Caco-2 (cell line): ENCODE data around the gene ATP6V1G2. TPM values are rescaled to one million over a fixed set of nuclear protein-coding genes. Genes with fewer than 3 reads are reported as not detected.

Source experiments
- BruUV-seq: library from RNA; stranded (reverse); fragments of 400-500 nt; replicated peaks from 2 replicates; lab custom pipeline; 2021; lab: Mats Ljungman, UMichigan
- CTCF ChIA-PET: fragments of 300-600 bp; sonication (Branson Sonifier 250); formaldehyde crosslinking; loops from one replicate; lab custom pipeline; 2022; ENCODE audit warnings: antibody characterized with exemption; lab: Charles Lee
- POLR2A ChIA-PET: fragments of 300-600 bp; sonication (Branson Sonifier 250); formaldehyde crosslinking; loops from one replicate; lab custom pipeline; 2022; ENCODE audit warnings: antibody characterized with exemption; lab: Charles Lee
- DNase-seq, 2 experiments: peaks; one replicate each; pipeline versions ENCODE4 v3.0.0 to v3.0.0-alpha.2; 2020 to 2022
- H3K27me3 ChIP-seq: replicated peaks from 2 replicates; pipeline ENCODE4 v1.6.0; 2011; ENCODE audit warnings: low read length; ENCODE audit not compliant: control insufficient read depth, insufficient read depth
- H3K36me3 ChIP-seq: 2 replicates; pipeline ENCODE4 v1.5.1; 2011; ENCODE audit warnings: low read length; ENCODE audit not compliant: control insufficient read depth, insufficient read depth
- H3K4me1 ChIP-seq: fragments of 250-450 bp; sonication (Bioruptor Pico); 2 replicates; pipeline ENCODE4 v1.5.1; 2020; ENCODE audit warnings: mild to moderate bottlenecking
- H3K4me3 ChIP-seq: 2 replicates; pipeline ENCODE4 v1.5.1; 2011; ENCODE audit warnings: low read depth, mild to moderate bottlenecking, control low read depth, low read length
- H3K9me3 ChIP-seq: fragments of 250-450 bp; sonication (Bioruptor Pico); 2 replicates; pipeline ENCODE4 v1.5.1; 2020; ENCODE audit warnings: mild to moderate bottlenecking, moderate library complexity
- H3K27ac Mint-ChIP-seq: one replicate; pipeline ENCODE4 v1.8.0; 2022; ENCODE audit warnings: mixed read lengths; ENCODE audit not compliant: unreplicated experiment
- H3K27me3 Mint-ChIP-seq: one replicate; pipeline ENCODE4 v1.8.0; 2022; ENCODE audit warnings: mixed read lengths; ENCODE audit not compliant: insufficient read depth, unreplicated experiment
- H3K36me3 Mint-ChIP-seq: one replicate; pipeline ENCODE4 v1.8.0; 2022; ENCODE audit warnings: mild to moderate bottlenecking, mixed read lengths; ENCODE audit not compliant: insufficient read depth, unreplicated experiment
- H3K4me1 Mint-ChIP-seq: one replicate; pipeline ENCODE4 v1.8.0; 2022; ENCODE audit warnings: low read depth, mixed read lengths; ENCODE audit not compliant: unreplicated experiment
- H3K4me3 Mint-ChIP-seq: one replicate; pipeline ENCODE4 v1.8.0; 2022; ENCODE audit warnings: mild to moderate bottlenecking, moderate library complexity, mixed read lengths; ENCODE audit not compliant: unreplicated experiment
- H3K9me3 Mint-ChIP-seq: one replicate; pipeline ENCODE4 v1.8.0; 2022; ENCODE audit warnings: mixed read lengths; ENCODE audit not compliant: unreplicated experiment
- intact Hi-C: fragments of 100-400 bp; cut with micrococcal nuclease; formaldehyde crosslinking; loops from one replicate; pipeline ENCODE4 v1.10.0; 2022; ENCODE audit not compliant: unreplicated experiment
- total RNA-seq: library from RNA; stranded (reverse); gene quantifications from 2 replicates; pipeline ENCODE4 v1.2.3, GENCODE V29; 2022
- TF ChIP-seq, protein P1 (sequence below), 2 experiments: fragments of 200-600 bp in 1 of 2; IDR thresholded peaks; 1 replicate in 1 of 2; 2 replicates in 1 of 2; pipeline versions ENCODE4 v1.5.1 to v1.8.0; 2011 to 2022; ENCODE audit warnings: antibody characterized with exemption in 1 of 2, control low read depth in 1 of 2, inconsistent platforms in 1 of 2, low read depth in 1 of 2, low read length in 1 of 2, mild to moderate bottlenecking in 1 of 2, moderate library complexity in 1 of 2; ENCODE audit not compliant: insufficient read depth in 1 of 2, severe bottlenecking in 1 of 2, unreplicated experiment in 1 of 2

ATP6V1G2 gene
- total RNA-seq, 1 experiment from 2014 or later, result 0.43 TPM

DNA sequence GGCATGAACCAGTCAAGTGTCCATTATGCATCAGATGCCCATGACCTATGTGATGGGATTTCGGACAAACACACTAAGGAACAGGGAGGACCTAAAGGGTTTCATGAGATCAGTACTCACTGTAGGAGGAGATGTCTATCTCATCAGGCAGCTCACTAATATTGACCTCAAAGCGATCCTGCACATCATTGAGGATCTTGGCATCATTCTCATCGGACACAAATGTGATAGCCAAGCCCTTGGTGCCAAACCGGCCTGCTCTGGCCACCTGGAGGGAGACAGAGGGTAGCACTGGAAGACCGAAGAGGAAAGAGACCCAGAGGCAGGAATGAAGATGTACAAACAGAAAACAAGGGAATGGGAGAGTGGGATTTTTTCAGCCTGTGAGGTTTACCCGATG is 15.7 kb downstream of the ATP6V1G2 start:
- Mint-ChIP-seq H3K36me3 (peaks cover 84% of the 10 kb centered on the region), H3K27ac (peak overlapping the region; percentile 23), H3K4me1 (peaks cover 9% of the 10 kb centered on the region), H3K27me3 (no peaks in the 10 kb centered on the region), H3K9me3 (no peaks in the 10 kb centered on the region), H3K4me3 (no peak overlapping the region)
- intact Hi-C loops, result no loop called here
- H3K4me3 ChIP-seq, result no peak overlapping the region
- no peaks in the 10 kb centered on the region for H3K4me1 ChIP-seq
- TF ChIP-seq, protein P1, sequence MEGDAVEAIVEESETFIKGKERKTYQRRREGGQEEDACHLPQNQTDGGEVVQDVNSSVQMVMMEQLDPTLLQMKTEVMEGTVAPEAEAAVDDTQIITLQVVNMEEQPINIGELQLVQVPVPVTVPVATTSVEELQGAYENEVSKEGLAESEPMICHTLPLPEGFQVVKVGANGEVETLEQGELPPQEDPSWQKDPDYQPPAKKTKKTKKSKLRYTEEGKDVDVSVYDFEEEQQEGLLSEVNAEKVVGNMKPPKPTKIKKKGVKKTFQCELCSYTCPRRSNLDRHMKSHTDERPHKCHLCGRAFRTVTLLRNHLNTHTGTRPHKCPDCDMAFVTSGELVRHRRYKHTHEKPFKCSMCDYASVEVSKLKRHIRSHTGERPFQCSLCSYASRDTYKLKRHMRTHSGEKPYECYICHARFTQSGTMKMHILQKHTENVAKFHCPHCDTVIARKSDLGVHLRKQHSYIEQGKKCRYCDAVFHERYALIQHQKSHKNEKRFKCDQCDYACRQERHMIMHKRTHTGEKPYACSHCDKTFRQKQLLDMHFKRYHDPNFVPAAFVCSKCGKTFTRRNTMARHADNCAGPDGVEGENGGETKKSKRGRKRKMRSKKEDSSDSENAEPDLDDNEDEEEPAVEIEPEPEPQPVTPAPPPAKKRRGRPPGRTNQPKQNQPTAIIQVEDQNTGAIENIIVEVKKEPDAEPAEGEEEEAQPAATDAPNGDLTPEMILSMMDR (IDR thresholded peaks at IDR 0.05; ENCODE audit: insufficient read depth in 1 of 2, low read depth in 1 of 2, low read length in 1 of 2, severe bottlenecking in 1 of 2, unreplicated experiment in 1 of 2), result no peak
- H3K36me3 ChIP-seq, result peaks cover 12% of the 10 kb centered on the region
- CTCF ChIA-PET, result no interaction called here
- H3K27me3 ChIP-seq, result no peaks in the 10 kb centered on the region
- POLR2A ChIA-PET, result no interaction called here
- no peak for DNase-seq
- H3K9me3 ChIP-seq, result no peaks in the 10 kb centered on the region
- BruUV-seq, result TSS peak; percentile 1

DNA sequence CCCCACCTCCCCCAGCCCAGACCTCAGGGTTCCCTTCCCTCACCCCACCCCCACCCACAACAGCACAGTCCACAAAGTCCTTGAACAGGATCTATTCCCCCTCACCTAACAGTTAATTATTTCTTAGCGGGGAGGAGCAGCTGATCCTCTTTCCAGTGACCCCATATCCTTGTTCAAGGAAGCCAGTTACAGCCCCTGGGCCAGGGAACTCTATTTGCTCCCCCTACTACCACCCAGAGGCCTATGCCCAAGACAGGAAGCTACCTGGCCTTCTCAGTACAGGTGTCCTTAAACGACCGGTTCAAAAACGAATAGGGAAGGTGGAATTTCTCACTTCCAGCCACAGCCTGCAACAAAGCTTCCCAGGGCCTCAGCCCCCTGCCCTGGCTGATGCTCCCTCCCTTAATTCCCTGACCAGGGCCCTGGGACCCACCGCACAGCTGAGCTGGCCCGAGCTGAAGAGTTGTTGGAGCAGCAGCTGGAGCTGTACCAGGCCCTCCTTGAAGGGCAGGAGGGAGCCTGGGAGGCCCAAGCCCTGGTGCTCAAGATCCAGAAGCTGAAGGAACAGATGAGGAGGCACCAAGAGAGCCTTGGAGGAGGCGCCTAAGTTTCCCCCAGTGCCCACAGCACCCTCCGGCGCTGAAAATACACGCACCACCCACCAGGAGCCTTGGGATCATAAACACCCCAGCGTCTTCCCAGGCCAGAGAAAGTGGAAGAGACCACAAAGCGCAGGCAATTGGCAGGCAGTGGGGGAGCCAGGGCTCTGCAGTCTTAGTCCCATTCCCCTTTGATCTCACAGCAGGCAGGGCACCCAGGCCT is 16.9 kb downstream of the ATP6V1G2 start:
- BruUV-seq, result no TSS peak
- intact Hi-C loops, result loop anchor here (5.0 kb wide), 1 partner anchor 37 kb away; no protein-coding TSS in a partner anchor
- no peaks in the 10 kb centered on the region for H3K27me3 Mint-ChIP-seq
- H3K4me1 Mint-ChIP-seq, result peaks cover 9% of the 10 kb centered on the region
- peaks cover 73% of the 10 kb centered on the region for H3K36me3 Mint-ChIP-seq
- H3K36me3 ChIP-seq, result peaks cover 10% of the 10 kb centered on the region
- ChIA-PET CTCF (no interaction called here), POLR2A (interaction anchor here (0.5 to 1.8 kb wide), 3 partner anchors 12 to 67 kb away, joined by 3 to 13 read pairs (median 4); partner anchors contain the start of gene DDX39B)
- H3K27me3 ChIP-seq, result no peaks in the 10 kb centered on the region
- no peak overlapping the region for H3K4me3 ChIP-seq
- TF ChIP-seq, protein P1 (IDR thresholded peaks at IDR 0.05; ENCODE audit: insufficient read depth in 1 of 2, low read depth in 1 of 2, low read length in 1 of 2, severe bottlenecking in 1 of 2, unreplicated experiment in 1 of 2), result no peak
- DNase-seq, result no peak
- no peaks in the 10 kb centered on the region for H3K4me1 ChIP-seq
- peak overlapping the region; percentile 23 for H3K27ac Mint-ChIP-seq
- no peaks in the 10 kb centered on the region for H3K9me3 Mint-ChIP-seq
- no peak overlapping the region for H3K4me3 Mint-ChIP-seq
- no peaks in the 10 kb centered on the region for H3K9me3 ChIP-seq

DNA sequence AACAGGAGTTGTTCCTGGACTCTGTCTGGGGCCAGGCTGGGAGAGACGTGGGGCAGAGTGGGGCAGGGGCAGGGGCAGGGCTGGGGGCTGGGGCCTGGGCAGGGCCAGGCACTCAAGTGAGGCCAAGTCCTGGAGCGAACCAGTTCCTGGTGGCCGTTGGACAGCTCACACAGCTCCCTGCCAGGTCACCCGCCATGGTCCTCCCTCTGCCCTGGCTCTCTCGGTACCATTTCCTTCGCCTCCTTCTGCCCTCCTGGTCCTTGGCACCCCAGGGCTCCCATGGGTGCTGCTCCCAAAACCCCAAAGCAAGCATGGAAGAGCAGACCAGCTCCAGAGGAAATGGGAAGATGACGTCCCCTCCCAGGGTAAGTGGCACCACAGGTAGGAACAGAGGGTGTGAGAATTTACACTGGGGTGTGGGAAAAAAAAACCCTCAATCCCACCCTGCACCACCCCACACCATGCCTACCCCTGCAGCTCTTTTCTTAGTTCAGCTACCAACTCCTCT is 17.5 kb downstream of the ATP6V1G2 start, which contains the start of gene MCCD1:
MCCD1 (plus strand) TSS at position 142 of the 508 bp plus-strand sequence; CDS start at position 195, 53 bp downstream.
- Histone ChIP-seq H3K9me3 (no peaks in the 10 kb centered on the region), H3K4me3 (no peak within 1 kb of the TSS), H3K27me3 (no peaks in the 10 kb centered on the region), H3K4me1 (no peaks in the 10 kb centered on the region), H3K36me3 (peaks cover 7% of the 10 kb centered on the region)
- DNase-seq, result no peak
- H3K4me1 Mint-ChIP-seq, result peaks cover 9% of the 10 kb centered on the region
- CTCF ChIA-PET, result no interaction called here
- no peak within 1 kb of the TSS for H3K4me3 Mint-ChIP-seq
- H3K36me3 Mint-ChIP-seq, result peaks cover 67% of the 10 kb centered on the region
- no TSS peak for BruUV-seq
- H3K9me3 Mint-ChIP-seq, result no peaks in the 10 kb centered on the region
- TF ChIP-seq, protein P1 (IDR thresholded peaks at IDR 0.05; ENCODE audit: insufficient read depth in 1 of 2, low read depth in 1 of 2, low read length in 1 of 2, severe bottlenecking in 1 of 2, unreplicated experiment in 1 of 2), result no peak
- no peaks in the 10 kb centered on the region for H3K27me3 Mint-ChIP-seq
- POLR2A ChIA-PET, result interaction anchor here (0.5 to 1.8 kb wide), 3 partner anchors 12 to 66 kb away, joined by 3 to 13 read pairs (median 4); partner anchors contain the start of gene DDX39B
- intact Hi-C loops, result loop anchor here (5.0 kb wide), 1 partner anchor 37 kb away; no protein-coding TSS in a partner anchor
- no peak within 1 kb of the TSS for H3K27ac Mint-ChIP-seq
